ENCODE data around the gene PLA2G2D. TPM values are rescaled to one million over a fixed set of nuclear protein-coding genes. Genes with fewer than 3 reads are reported as not detected.

Gene PLA2G2D
- polyA plus RNA-seq, 6 donors from 2014 or later: 3.2 to 5.1 (median 4.0) TPM

GRCh38 chr1:20083178-20083944 is 36.0 kb downstream of the PLA2G2D start:
- H3K27me3 Mint-ChIP-seq: no peaks in the 10 kb centered on the region
- ATAC-seq (ENCODE audit: low read depth in 2 of 2) (no peak), DNase-seq (no peak)
- peaks cover 43 to 82% (median 68%) of the 10 kb centered on the region in 3 donors for H3K4me1 Mint-ChIP-seq
- no peaks in the 10 kb centered on the region for H3K9me3 Mint-ChIP-seq
- peak overlapping the region in 4 of 6 donors; percentile 6 to 68 (median 34) for H3K27ac Mint-ChIP-seq
- H3K4me3 Mint-ChIP-seq: peak overlapping the region in 1 of 8 donors; percentile 6
- H3K36me3 Mint-ChIP-seq: no peaks in the 10 kb centered on the region

- H3K9me3 Mint-ChIP-seq: no peaks in the 10 kb centered on the region
- H3K27me3 Mint-ChIP-seq: no peaks in the 10 kb centered on the region
- ATAC-seq (ENCODE audit: low read depth in 2 of 2): no peak
- no peak for DNase-seq
- peak overlapping the region in 1 of 8 donors; percentile 38 for H3K4me3 Mint-ChIP-seq
- peaks cover 49 to 87% (median 74%) of the 10 kb centered on the region in 3 donors for H3K4me1 Mint-ChIP-seq
- peak overlapping the region in 3 of 6 donors; percentile 6 to 73 (median 68) for H3K27ac Mint-ChIP-seq
- H3K36me3 Mint-ChIP-seq: no peaks in the 10 kb centered on the region
Measured at GRCh38 chr1:20082772-20083171, 36.6 kb downstream of the PLA2G2D start.

GRCh38 chr1:20081353-20081810 is 38.0 kb downstream of the PLA2G2D start:
- Mint-ChIP-seq H3K9me3 (no peaks in the 10 kb centered on the region), H3K27me3 (no peaks in the 10 kb centered on the region), H3K27ac (peak overlapping the region in 5 of 6 donors; percentile 54 to 98 (median 79)), H3K36me3 (no peaks in the 10 kb centered on the region), H3K4me1 (peaks cover 63 to 96% (median 88%) of the 10 kb centered on the region in 3 donors), H3K4me3 (peak overlapping the region; percentile 12 to 91 (median 76))
- ATAC-seq (ENCODE audit: low read depth in 2 of 2): no peak
- DNase-seq: no peak

GRCh38 chr1:20080441-20081352 is 38.6 kb downstream of the PLA2G2D start:
- Mint-ChIP-seq H3K36me3 (no peaks in the 10 kb centered on the region), H3K9me3 (no peaks in the 10 kb centered on the region), H3K4me3 (peak overlapping the region; percentile 12 to 91 (median 76)), H3K27ac (peak overlapping the region; percentile 54 to 98 (median 76)), H3K4me1 (peaks cover 68 to 96% (median 89%) of the 10 kb centered on the region in 3 donors), H3K27me3 (no peaks in the 10 kb centered on the region)
- DNase-seq: peak; percentile 40
- peak; percentile 36 to 49 for ATAC-seq (ENCODE audit: low read depth in 2 of 2)

GRCh38 chr1:20079661-20080305 is 39.6 kb downstream of the PLA2G2D start:
- ATAC-seq (ENCODE audit: low read depth in 2 of 2): no peak
- peak overlapping the region; percentile 70 to 98 (median 94) for H3K27ac Mint-ChIP-seq

GRCh38 chr1:20078711-20079110 is 40.6 kb downstream of the PLA2G2D start:
- Mint-ChIP-seq H3K4me3 (peak overlapping the region; percentile 50 to 90 (median 78)), H3K27me3 (no peaks in the 10 kb centered on the region), H3K27ac (peak overlapping the region; percentile 81 to 98 (median 92)), H3K36me3 (no peaks in the 10 kb centered on the region), H3K9me3 (no peaks in the 10 kb centered on the region), H3K4me1 (peaks cover 82 to 98% (median 88%) of the 10 kb centered on the region in 3 donors)
- DNase-seq (no peak), ATAC-seq (ENCODE audit: low read depth in 2 of 2) (no peak)

More at GRCh38 chr1:20079661-20080305, 39.6 kb downstream of the PLA2G2D start:
- H3K9me3 Mint-ChIP-seq: no peaks in the 10 kb centered on the region
- peak overlapping the region; percentile 30 to 91 (median 74) for H3K4me3 Mint-ChIP-seq
- H3K27me3 Mint-ChIP-seq: no peaks in the 10 kb centered on the region
- H3K36me3 Mint-ChIP-seq: no peaks in the 10 kb centered on the region
- H3K4me1 Mint-ChIP-seq: peaks cover 75 to 96% (median 87%) of the 10 kb centered on the region in 3 donors
- DNase-seq: no peak

- ATAC-seq (ENCODE audit: low read depth in 2 of 2): peak; percentile 85 to 86
- DNase-seq: peak; percentile 74
- Mint-ChIP-seq H3K9me3 (no peaks in the 10 kb centered on the region), H3K27ac (peak overlapping the region; percentile 81 to 98 (median 92)), H3K36me3 (no peaks in the 10 kb centered on the region), H3K4me3 (peak overlapping the region; percentile 50 to 90 (median 78)), H3K4me1 (peaks cover 86 to 100% (median 92%) of the 10 kb centered on the region in 3 donors), H3K27me3 (no peaks in the 10 kb centered on the region)
Measured at GRCh38 chr1:20078171-20078651, 41.1 kb downstream of the PLA2G2D start.

- Mint-ChIP-seq H3K27ac (peak overlapping the region; percentile 44 to 94 (median 84)), H3K9me3 (no peaks in the 10 kb centered on the region), H3K4me1 (peaks cover 85 to 99% (median 92%) of the 10 kb centered on the region in 3 donors), H3K27me3 (no peaks in the 10 kb centered on the region), H3K36me3 (no peaks in the 10 kb centered on the region), H3K4me3 (peak overlapping the region in 5 of 8 donors; percentile 27 to 80 (median 64))
- DNase-seq (no peak), ATAC-seq (ENCODE audit: low read depth in 2 of 2) (no peak)
Measured at GRCh38 chr1:20076710-20077461, 42.5 kb downstream of the PLA2G2D start.

- H3K4me3 Mint-ChIP-seq: peak overlapping the region in 2 of 8 donors; percentile 71 to 80
- no peaks in the 10 kb centered on the region for H3K36me3 Mint-ChIP-seq
- H3K4me1 Mint-ChIP-seq: peaks cover 82 to 94% (median 86%) of the 10 kb centered on the region in 3 donors
- no peak for DNase-seq
- no peaks in the 10 kb centered on the region for H3K9me3 Mint-ChIP-seq
- no peak for ATAC-seq (ENCODE audit: low read depth in 2 of 2)
- H3K27ac Mint-ChIP-seq: peak overlapping the region in 4 of 6 donors; percentile 4 to 94 (median 51)
- no peaks in the 10 kb centered on the region for H3K27me3 Mint-ChIP-seq
Measured at GRCh38 chr1:20076223-20076622, 43.1 kb downstream of the PLA2G2D start.

GRCh38 chr1:20075345-20075744 is 44.0 kb downstream of the PLA2G2D start:
- no peaks in the 10 kb centered on the region for H3K27me3 Mint-ChIP-seq
- ATAC-seq (ENCODE audit: low read depth in 2 of 2): no peak
- no peaks in the 10 kb centered on the region for H3K9me3 Mint-ChIP-seq
- peaks cover 74 to 91% (median 79%) of the 10 kb centered on the region in 3 donors for H3K4me1 Mint-ChIP-seq
- no peaks in the 10 kb centered on the region for H3K36me3 Mint-ChIP-seq
- DNase-seq: no peak
- H3K4me3 Mint-ChIP-seq: peak overlapping the region in 1 of 8 donors; percentile 0
- peak overlapping the region in 3 of 6 donors; percentile 20 to 78 (median 74) for H3K27ac Mint-ChIP-seq

- Mint-ChIP-seq H3K27ac (peak overlapping the region in 3 of 6 donors; percentile 20 to 91 (median 74)), H3K27me3 (no peaks in the 10 kb centered on the region), H3K4me3 (peak overlapping the region in 1 of 8 donors; percentile 49), H3K36me3 (no peaks in the 10 kb centered on the region), H3K4me1 (peaks cover 71 to 87% (median 76%) of the 10 kb centered on the region in 3 donors), H3K9me3 (no peaks in the 10 kb centered on the region)
- DNase-seq (no peak), ATAC-seq (ENCODE audit: low read depth in 2 of 2) (no peak)
Measured at GRCh38 chr1:20074725-20075171, 44.6 kb downstream of the PLA2G2D start.

Measured in naive B cell (primary cell).